Left cardiac atrium (tissue), 4 donors: ENCODE results near the gene EPB41L4B. TPM values are rescaled to one million over a fixed set of nuclear protein-coding genes. Genes with fewer than 3 reads are reported as not detected.
"Not testable (repeated sequence)": the region's sequence is repeated elsewhere in the genome, so short reads cannot be mapped to it uniquely, and the experiment has no call there.

ENCODE experiments used
- ATAC-seq, 2 donors: fragments of 200-7000 bp; cut with Tn5 transposase; one replicate each; pipeline ENCODE4 v1.9.1; 2020; ENCODE audit warnings: mild to moderate bottlenecking in 2 of 2, moderate library complexity in 2 of 2
- DNase-seq: peaks from one replicate; pipeline ENCODE4 v3.0.0-alpha.2; 2020
- intact Hi-C, 2 donors: fragments of 100-400 bp; cut with DNase I; formaldehyde crosslinking; loops; one replicate each; pipeline versions ENCODE4 v1.14.1 to v1.15.1; 2022 to 2023
- long read RNA-seq: library from polyadenylated mRNA; unstranded; transcript quantifications from one replicate; pipeline ENCODE4 v2.0.0, GENCODE V29; 2021
- total RNA-seq, 2 donors: library from RNA; stranded (reverse); fragmentation: NEBNext Ultra II Directional; extraction: Animal tissue kit (Norgen Biotek cat#: 25700); gene quantifications; one replicate each; pipeline ENCODE4 v1.2.1, GENCODE V29; 2021
- donor health status: DM: no; HTN: yes; CAD: no.
- donor health status: DM: no; HTN: yes; CAD: no; lungs with severe emphysema.
- donor health status: DM: yes; HTN: yes; CAD: no.
- donor health status: Dilated cardiomyopathy.

The EPB41L4B gene
- 10 to 100 TPM; 19.4 to 21.6 TPM for total RNA-seq
- long read RNA-seq, full-length matches to known transcripts = 2 of 15 reads
- long read RNA-seq, partial matches to known transcripts = 7 of 15 reads
- long read RNA-seq, other reads (novel, unspliced or antisense) = 6 of 15 reads

- ATAC-seq = peak; percentile 81 to 83
These were observed at the start of gene EPB41L4B for GRCh38 chr9:109320742-109321448. EPB41L4B (minus strand) TSS chr9:109321059; CDS start chr9:109320446, 613 bp downstream.

GRCh38 chr9:109369285-109369684 lies 48.4 kb upstream of the EPB41L4B start:
- intact Hi-C loops = no loop called here
- ATAC-seq (no peak), DNase-seq (no peak)

More at GRCh38 chr9:109320742-109321448, at the start of gene EPB41L4B:
- intact Hi-C loops = loop anchor here in 1 of 2 donors (2.0 to 10.0 kb wide), 2 partner anchors 128 to 426 kb away; no protein-coding TSS in a partner anchor
- peak; percentile 88 for DNase-seq

GRCh38 chr9:109360771-109361170 lies 39.9 kb upstream of the EPB41L4B start:
- ATAC-seq (no peak), DNase-seq (no peak)
- intact Hi-C loops = no loop called here

GRCh38 chr9:109358968-109359603 lies 38.2 kb upstream of the EPB41L4B start:
- ATAC-seq, intact Hi-C loops, DNase-seq: not testable (repeated sequence)

- DNase-seq = no peak
- intact Hi-C loops = no loop called here
- ATAC-seq = no peak
These were observed 34.9 kb upstream of the EPB41L4B start for GRCh38 chr9:109355564-109356297.

- no peak for DNase-seq
- ATAC-seq = no peak
- intact Hi-C loops = no loop called here
These were observed 33.3 kb upstream of the EPB41L4B start for GRCh38 chr9:109354190-109354589.

- intact Hi-C loops = no loop called here
- DNase-seq = no peak
- no peak for ATAC-seq
These were observed 30.2 kb upstream of the EPB41L4B start for GRCh38 chr9:109351032-109351431.

GRCh38 chr9:109349421-109349846 lies 28.6 kb upstream of the EPB41L4B start:
- DNase-seq = no peak
- ATAC-seq = peak in 1 of 2 donors; percentile 85
- intact Hi-C loops = no loop called here

GRCh38 chr9:109346904-109347303 lies 26.0 kb upstream of the EPB41L4B start:
- no peak for DNase-seq
- ATAC-seq = no peak
- intact Hi-C loops = no loop called here

- intact Hi-C loops = no loop called here
- ATAC-seq (no peak), DNase-seq (no peak)
These were observed 24.0 kb upstream of the EPB41L4B start for GRCh38 chr9:109344866-109345265.

GRCh38 chr9:109342878-109343277 lies 22.0 kb upstream of the EPB41L4B start:
- DNase-seq = no peak
- intact Hi-C loops = no loop called here
- no peak for ATAC-seq

- intact Hi-C loops = no loop called here
- no peak for ATAC-seq
- DNase-seq = no peak
These were observed 20.7 kb upstream of the EPB41L4B start for GRCh38 chr9:109341561-109341960.

- DNase-seq, ATAC-seq, intact Hi-C loops: not testable (repeated sequence)
These were observed 20.1 kb upstream of the EPB41L4B start for GRCh38 chr9:109340979-109341378.

- intact Hi-C loops = no loop called here
- DNase-seq = no peak
- no peak for ATAC-seq
These were observed 15.6 kb upstream of the EPB41L4B start for GRCh38 chr9:109336409-109336808.

- intact Hi-C loops = no loop called here
- no peak for DNase-seq
- ATAC-seq = no peak
These were observed 15.1 kb upstream of the EPB41L4B start for GRCh38 chr9:109335929-109336328.

- ATAC-seq (no peak), DNase-seq (no peak)
- intact Hi-C loops = no loop called here
These were observed 14.3 kb upstream of the EPB41L4B start for GRCh38 chr9:109335121-109335520.

GRCh38 chr9:109331353-109331752 lies 10.5 kb upstream of the EPB41L4B start:
- intact Hi-C loops = no loop called here

GRCh38 chr9:109329638-109330258 lies 8.9 kb upstream of the EPB41L4B start:
- ATAC-seq (peak; percentile 62 to 73), DNase-seq (peak; percentile 72)
- intact Hi-C loops = loop anchor here in 1 of 2 donors (10.0 kb wide), 1 partner anchor 435 kb away; no protein-coding TSS in a partner anchor

More at GRCh38 chr9:109331353-109331752, 10.5 kb upstream of the EPB41L4B start:
- DNase-seq (peak; percentile 39), ATAC-seq (peak; percentile 52 to 80)
